Small intestine (tissue), 7 donors: ENCODE results near the gene SLC10A7. TPM values are rescaled to one million over a fixed set of nuclear protein-coding genes. Genes with fewer than 3 reads are reported as not detected.

Source experiments
- DNase-seq, 2 donors: peaks; one replicate each; pipeline versions ENCODE4 v3.0.0 to v3.0.0-alpha.2; 2013
- FAIRE-seq: peaks from 2 replicates; lab custom pipeline; 2012; peaks lifted over from hg19 to GRCh38; lab: Jason Lieb, UNC
- H3K27ac ChIP-seq, 3 donors: one replicate each; pipeline ENCODE4 v1.5.1; 2013; ENCODE audit warnings: low read length in 2 of 3, mild to moderate bottlenecking in 2 of 3, control low read depth in 1 of 3, inconsistent platforms in 1 of 3, low read depth in 1 of 3, moderate library complexity in 1 of 3
- H3K27me3 ChIP-seq, 3 donors: one replicate each; pipeline ENCODE4 v1.6.1; 2013; ENCODE audit warnings: low read length in 3 of 3, inconsistent platforms in 1 of 3; ENCODE audit not compliant: control insufficient read depth in 3 of 3, insufficient read depth in 3 of 3
- H3K36me3 ChIP-seq, 3 donors: one replicate each; pipeline ENCODE4 v1.6.1; 2013; ENCODE audit warnings: low read length in 3 of 3, inconsistent platforms in 1 of 3, low read depth in 1 of 3, mild to moderate bottlenecking in 1 of 3, moderate library complexity in 1 of 3; ENCODE audit not compliant: control insufficient read depth in 3 of 3, insufficient read depth in 2 of 3
- H3K4me1 ChIP-seq, 3 donors: one replicate each; pipeline ENCODE4 v1.6.1; 2013; ENCODE audit warnings: low read length in 2 of 3, inconsistent platforms in 1 of 3, low read depth in 1 of 3, mild to moderate bottlenecking in 1 of 3, moderate library complexity in 1 of 3; ENCODE audit not compliant: control insufficient read depth in 3 of 3, insufficient read depth in 2 of 3
- H3K4me3 ChIP-seq, 3 donors: one replicate each; pipeline ENCODE4 v1.5.1; 2013; ENCODE audit warnings: low read length in 3 of 3, control low read depth in 1 of 3, inconsistent platforms in 1 of 3, low read depth in 1 of 3, mild to moderate bottlenecking in 1 of 3, moderate library complexity in 1 of 3
- H3K9me3 ChIP-seq, 2 donors: one replicate each; pipeline ENCODE4 v1.6.1; 2013; ENCODE audit warnings: low read depth in 1 of 2, low read length in 1 of 2; ENCODE audit not compliant: control insufficient read depth in 2 of 2, insufficient read depth in 1 of 2
- WGBS, 3 donors: extraction: QIAGEN DNeasy Blood & Tissue Kit; methylation state at CpG; one replicate each; pipeline ENCODE4 v1.1.7; 2013; 5-methylcytosine and 5-hydroxymethylcytosine counted together
- polyA plus RNA-seq, 4 donors: library from polyadenylated mRNA; stranded (reverse) in 3 of 4; unstranded in 1 of 4; fragments of 200-250 nt in 3 of 4; fragments of 120-200 nt in 1 of 4; gene quantifications; one replicate each; pipeline versions ENCODE4 v1.2.1 to v1.2.3, GENCODE V29; 2013
- donor health status: healthy with polysubstance abuse.
- donor health status: control.
- donor health status: control.
- donor health status: Bipolar disorder and iron deficiency.
- donor health status: healthy.

The SLC10A7 gene
- polyA plus RNA-seq, 4 donors: 0.81 to 10.4 (median 3.8) TPM

DNA sequence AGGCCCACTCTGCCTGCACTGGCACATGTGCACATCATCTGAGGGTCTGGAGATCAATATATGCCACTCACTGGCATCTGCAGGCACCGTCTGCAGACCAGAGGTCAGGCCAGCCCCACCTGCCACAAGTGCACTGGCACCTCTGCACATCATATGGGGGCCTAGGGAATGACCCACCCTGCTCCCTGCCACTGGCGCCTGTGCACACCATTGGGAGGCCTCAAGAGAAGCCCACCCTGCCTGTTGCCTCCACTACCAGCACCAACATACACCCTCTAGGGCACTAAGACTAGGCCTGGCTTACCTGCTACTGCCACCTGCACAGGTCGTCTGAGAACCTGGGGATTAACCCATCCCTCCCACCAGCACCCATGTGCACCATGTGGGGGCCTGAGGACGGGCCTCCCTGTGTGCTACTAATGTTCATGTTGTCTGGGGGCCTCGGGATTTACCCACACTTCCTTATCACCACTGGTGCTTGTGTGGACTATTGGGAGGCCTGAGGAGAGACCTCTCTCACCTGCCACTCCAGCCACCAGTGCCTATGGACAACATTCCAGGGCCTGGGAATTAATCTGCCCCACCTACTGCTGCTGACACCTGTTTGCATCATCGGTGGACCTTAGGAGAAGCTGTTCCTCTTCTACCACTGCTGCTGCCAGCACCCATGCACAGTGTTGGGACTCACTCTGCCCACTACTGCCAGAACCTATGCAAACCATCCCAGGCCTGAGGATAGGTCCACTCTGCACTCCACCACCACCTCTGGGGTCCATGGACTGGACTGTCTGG lies 193.7 kb downstream of the SLC10A7 start:
- Histone ChIP-seq H3K27me3 (no peaks in the 10 kb centered on the region), H3K36me3 (no peaks in the 10 kb centered on the region), H3K4me1 (no peaks in the 10 kb centered on the region), H3K27ac (no peak overlapping the region), H3K4me3 (no peak overlapping the region), H3K9me3 (peaks cover 0 to 6% of the 10 kb centered on the region in 2 donors)
- FAIRE-seq (no peak), DNase-seq (no peak)
- WGBS, 3 donors: 89 to 93% (median 93%) methylated on average over 6 of the region's 6 CpGs

DNA sequence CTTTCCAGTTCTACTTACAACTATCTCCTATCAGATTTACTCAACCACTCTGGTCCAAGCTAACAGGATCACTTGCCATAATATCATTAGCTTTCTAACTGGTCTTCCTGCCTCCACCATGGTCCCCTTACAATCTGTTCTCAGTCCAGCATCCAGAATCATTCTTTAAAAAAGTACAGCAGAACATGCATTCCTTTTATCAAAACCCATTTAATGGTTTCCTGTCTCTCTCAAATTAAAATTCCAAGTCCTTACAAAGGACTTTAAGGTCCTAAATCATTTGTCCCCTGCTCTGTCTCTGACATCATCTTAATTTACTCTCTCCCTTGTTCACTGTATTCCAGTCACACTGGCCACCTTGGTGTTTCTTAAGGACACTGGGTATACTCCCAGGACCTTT lies 202.8 kb downstream of the SLC10A7 start:
- FAIRE-seq: no peak

DNA sequence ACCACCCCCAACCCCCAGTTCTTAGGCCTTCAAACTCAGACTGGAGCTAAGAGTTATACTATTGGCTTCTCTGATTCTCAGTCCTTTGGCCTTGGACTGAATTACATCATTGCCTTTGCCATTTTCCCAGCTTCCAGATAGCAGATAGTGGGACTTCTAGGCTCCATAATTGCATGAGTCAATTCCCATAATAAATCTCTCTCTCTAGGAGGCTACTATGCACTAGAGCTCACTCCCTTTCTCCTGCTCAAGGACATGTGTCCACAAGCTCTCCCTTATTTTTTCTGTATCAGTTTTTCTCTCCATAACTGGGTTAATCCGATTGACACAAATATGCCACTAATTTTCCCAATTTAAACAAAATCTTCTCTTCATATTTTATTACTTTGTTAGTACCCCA lies 204.0 kb downstream of the SLC10A7 start:
- Histone ChIP-seq H3K9me3 (no peaks in the 10 kb centered on the region), H3K36me3 (no peaks in the 10 kb centered on the region), H3K4me3 (no peak overlapping the region), H3K27ac (no peak overlapping the region), H3K27me3 (no peaks in the 10 kb centered on the region), H3K4me1 (no peaks in the 10 kb centered on the region)
- WGBS, 3 donors: 96 to 98% (median 97%) methylated on average over 1 of the region's 1 CpG
- peak in 1 of 2 donors; percentile 9 for DNase-seq
- FAIRE-seq: no peak

More for the DNA sequence above, 202.8 kb downstream of the SLC10A7 start:
- Histone ChIP-seq H3K27me3 (no peaks in the 10 kb centered on the region), H3K4me1 (no peaks in the 10 kb centered on the region), H3K36me3 (no peaks in the 10 kb centered on the region), H3K27ac (no peak overlapping the region), H3K9me3 (no peaks in the 10 kb centered on the region), H3K4me3 (no peak overlapping the region)
- no peak for DNase-seq

DNA sequence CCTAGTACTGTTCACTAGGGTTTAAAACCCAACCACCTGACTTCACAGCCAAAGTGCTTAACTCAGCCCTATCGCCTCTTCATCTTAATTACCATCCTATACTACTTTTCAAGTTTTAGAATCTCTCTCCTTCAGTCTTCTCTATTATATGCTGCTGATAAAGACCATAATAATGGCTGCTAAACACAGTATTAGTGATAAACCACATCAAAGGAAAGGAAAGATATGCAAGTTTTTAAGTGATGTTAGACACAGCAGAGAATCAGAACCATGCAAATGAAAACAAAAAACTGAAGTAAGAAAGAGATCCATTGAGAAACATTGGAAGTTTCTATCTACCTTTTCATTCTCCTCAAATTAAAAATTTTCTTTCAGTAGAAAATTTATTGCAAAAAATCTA lies 206.6 kb downstream of the SLC10A7 start:
- no peak overlapping the region for H3K4me3 ChIP-seq
- WGBS, 3 donors: 96 to 100% (median 98%) methylated on average over 1 of the region's 1 CpG
- H3K27ac ChIP-seq: no peak overlapping the region
- DNase-seq: no peak
- H3K27me3 ChIP-seq: no peaks in the 10 kb centered on the region
- no peaks in the 10 kb centered on the region for H3K36me3 ChIP-seq
- H3K4me1 ChIP-seq: no peaks in the 10 kb centered on the region
- FAIRE-seq: no peak
- H3K9me3 ChIP-seq: no peaks in the 10 kb centered on the region

DNA sequence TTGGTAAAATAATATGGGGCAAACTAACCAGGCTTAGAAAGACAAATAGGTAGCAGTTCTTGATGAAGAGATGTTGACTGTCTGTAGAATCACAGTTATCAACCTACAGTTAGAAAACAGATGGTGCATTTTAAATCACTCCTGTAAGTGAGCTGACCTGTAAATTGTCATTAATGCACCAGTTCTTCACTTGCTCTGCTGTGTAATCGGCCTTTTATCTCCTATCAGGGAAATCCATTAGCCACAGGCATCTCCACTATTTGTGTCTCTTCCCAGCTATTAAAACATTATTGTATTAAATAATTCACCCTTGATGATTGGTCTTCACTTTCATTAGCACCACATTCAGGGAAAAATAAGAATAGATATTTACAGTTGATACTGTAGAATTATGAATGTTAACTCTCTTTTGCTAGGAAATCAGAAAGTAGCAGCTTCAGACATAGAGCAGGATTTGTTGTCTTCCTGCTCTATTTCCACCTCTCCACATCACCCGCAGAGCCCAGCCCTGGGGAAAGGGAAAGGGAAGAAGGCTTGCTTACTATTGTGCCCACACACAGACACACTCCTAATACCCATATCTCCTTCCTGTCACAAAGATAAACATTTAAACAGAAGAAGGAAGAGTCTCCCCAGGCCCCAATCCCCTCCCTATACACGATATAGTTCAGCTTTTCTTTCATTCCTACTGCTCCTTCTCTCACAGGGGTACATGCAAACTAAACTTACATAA lies 210.3 kb downstream of the SLC10A7 start:
- DNase-seq (no peak), FAIRE-seq (no peak)
- no peaks in the 10 kb centered on the region for H3K27me3 ChIP-seq
- no peaks in the 10 kb centered on the region for H3K4me1 ChIP-seq
- H3K4me3 ChIP-seq: no peak overlapping the region
- no peak overlapping the region for H3K27ac ChIP-seq
- H3K9me3 ChIP-seq: no peaks in the 10 kb centered on the region
- H3K36me3 ChIP-seq: no peaks in the 10 kb centered on the region
- WGBS, 3 donors: 77 to 94% (median 87%) methylated on average over 3 of the region's 3 CpGs

DNA sequence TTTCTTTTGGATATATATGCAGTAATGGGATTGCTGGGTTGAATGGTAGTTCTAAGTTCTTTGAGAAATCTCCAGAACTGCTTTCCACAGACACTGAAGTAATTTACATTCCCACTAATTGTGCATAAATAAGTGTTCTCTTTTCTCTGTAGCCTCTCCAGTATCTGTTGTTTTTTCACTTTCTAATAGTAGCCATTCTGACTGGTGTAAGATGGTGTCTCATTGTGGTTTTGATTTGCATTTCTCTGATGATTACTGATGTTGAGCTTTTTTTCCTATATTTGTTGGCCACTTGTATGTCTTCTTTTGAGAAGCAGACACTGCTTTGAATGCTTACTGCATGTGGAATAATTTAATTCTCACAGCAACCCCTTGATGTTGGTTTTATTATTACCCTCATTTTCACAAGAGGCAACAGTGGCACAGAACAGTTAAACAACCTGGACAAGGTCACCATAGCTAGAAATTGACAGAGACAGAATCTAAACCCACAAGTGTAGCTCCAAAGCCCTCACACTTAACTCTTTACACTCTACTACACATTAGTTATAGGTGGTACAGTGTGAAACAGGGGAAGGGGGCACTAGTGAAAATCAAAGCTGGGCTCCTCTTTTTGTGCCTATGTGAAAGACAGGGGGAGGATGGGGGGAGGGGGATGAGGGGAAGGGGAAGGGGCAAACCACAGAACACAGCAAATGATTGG lies 211.3 kb downstream of the SLC10A7 start:
- Histone ChIP-seq H3K36me3 (no peaks in the 10 kb centered on the region), H3K27ac (no peak overlapping the region), H3K4me1 (no peaks in the 10 kb centered on the region), H3K27me3 (no peaks in the 10 kb centered on the region), H3K4me3 (no peak overlapping the region), H3K9me3 (no peaks in the 10 kb centered on the region)
- FAIRE-seq: no peak
- no peak for DNase-seq

DNA sequence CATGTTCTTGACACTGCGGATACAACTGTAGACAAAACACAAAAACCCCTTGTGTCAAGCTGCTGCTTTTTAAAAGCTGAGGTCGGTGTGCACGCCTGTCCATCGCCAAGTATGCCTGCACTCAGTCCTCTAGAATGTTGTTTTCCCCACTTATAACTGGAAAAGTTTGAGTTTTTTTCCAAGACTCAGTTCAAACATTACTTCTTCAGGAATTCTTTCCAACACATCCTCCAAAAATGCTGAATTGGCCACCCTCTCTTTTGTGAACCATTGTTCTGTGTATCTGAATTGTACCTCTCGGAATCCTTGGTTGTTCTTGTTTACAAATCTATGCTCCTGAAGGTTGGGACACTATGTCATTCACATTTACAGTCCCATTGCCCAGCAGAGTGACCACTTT lies 212.8 kb downstream of the SLC10A7 start:
- FAIRE-seq (no peak), DNase-seq (no peak)
- Histone ChIP-seq H3K27ac (no peak overlapping the region), H3K4me1 (no peaks in the 10 kb centered on the region), H3K9me3 (no peaks in the 10 kb centered on the region), H3K27me3 (no peaks in the 10 kb centered on the region), H3K4me3 (no peak overlapping the region), H3K36me3 (no peaks in the 10 kb centered on the region)
- 85 to 94% (median 90%) methylated on average over 5 of the region's 5 CpGs for WGBS, 3 donors

DNA sequence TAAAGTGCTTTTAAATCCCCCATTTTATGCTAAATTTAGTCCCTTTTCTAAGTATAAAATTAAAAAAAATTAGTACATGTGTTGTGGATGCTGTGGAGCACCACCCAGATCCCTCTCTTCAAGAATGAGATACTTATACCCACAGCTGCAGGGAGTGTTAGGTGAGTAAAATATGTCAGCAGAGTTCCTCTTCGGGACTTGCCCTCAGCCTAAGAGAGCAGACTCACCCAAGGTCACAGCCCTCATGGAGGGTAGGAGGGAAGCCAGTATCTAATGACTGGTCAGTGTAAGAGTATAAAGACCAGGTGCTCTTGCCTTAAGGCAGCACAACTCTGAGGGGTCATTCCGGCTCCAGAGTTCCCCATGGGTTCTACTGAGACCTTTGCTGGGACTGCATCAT lies 218.9 kb downstream of the SLC10A7 start:
- DNase-seq: no peak
- no peaks in the 10 kb centered on the region for H3K36me3 ChIP-seq
- H3K4me1 ChIP-seq: no peaks in the 10 kb centered on the region
- no peaks in the 10 kb centered on the region for H3K27me3 ChIP-seq
- no peak overlapping the region for H3K4me3 ChIP-seq
- no peak overlapping the region for H3K27ac ChIP-seq
- no peaks in the 10 kb centered on the region for H3K9me3 ChIP-seq
- FAIRE-seq: no peak
- 83 to 95% (median 94%) methylated on average over 2 of the region's 2 CpGs for WGBS, 3 donors
